Subcutaneous adipose tissue (tissue), 4 donors: Measurements from ENCODE around the gene EIPR1. TPM values are rescaled to one million over a fixed set of nuclear protein-coding genes. Genes with fewer than 3 reads are reported as not detected.

Experiments
- total RNA-seq, 4 donors: library from RNA; depleted of rRNA; stranded (reverse); fragments of >200 nt; gene quantifications; one replicate each; pipeline ENCODE4 v1.1.0, GENCODE V29; 2016
- TF ChIP-seq, protein P1 (sequence below): fragments of 450-650 bp; IDR thresholded peaks from one replicate; pipeline ENCODE4 v1.5.1; 2016; ENCODE audit warnings: low read depth, mild to moderate bottlenecking, control low read depth, antibody characterized with exemption, moderate library complexity

EIPR1 gene
- total RNA-seq, 4 donors from 2014 or later = 13.9 to 27.6 (median 16.1) TPM

DNA sequence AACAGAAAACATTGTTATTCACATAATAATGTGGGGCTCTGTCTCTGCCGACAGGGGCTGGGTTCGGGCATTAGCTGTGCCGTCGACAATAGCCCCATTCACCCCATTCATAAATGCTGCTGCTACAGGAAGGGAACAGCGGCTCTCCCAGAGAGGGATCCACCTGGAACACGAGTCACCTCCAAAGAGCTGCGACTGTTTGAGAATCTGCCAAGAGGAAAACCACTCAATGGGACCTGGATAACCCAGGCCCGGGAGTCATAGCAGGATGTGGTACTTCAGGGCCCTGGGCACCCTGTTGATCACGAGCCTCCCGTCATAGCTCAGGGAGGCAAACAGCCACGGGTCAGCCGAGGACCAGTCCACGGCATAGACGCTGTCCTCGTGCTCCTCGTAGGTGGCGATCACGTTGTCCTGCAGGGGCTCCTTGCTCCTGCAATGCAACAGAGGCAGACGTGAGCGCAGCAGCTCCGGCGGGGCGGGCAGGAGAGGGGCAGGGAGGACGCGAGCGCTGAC is 188.5 kb downstream of the EIPR1 start:
- TF ChIP-seq, protein P1, sequence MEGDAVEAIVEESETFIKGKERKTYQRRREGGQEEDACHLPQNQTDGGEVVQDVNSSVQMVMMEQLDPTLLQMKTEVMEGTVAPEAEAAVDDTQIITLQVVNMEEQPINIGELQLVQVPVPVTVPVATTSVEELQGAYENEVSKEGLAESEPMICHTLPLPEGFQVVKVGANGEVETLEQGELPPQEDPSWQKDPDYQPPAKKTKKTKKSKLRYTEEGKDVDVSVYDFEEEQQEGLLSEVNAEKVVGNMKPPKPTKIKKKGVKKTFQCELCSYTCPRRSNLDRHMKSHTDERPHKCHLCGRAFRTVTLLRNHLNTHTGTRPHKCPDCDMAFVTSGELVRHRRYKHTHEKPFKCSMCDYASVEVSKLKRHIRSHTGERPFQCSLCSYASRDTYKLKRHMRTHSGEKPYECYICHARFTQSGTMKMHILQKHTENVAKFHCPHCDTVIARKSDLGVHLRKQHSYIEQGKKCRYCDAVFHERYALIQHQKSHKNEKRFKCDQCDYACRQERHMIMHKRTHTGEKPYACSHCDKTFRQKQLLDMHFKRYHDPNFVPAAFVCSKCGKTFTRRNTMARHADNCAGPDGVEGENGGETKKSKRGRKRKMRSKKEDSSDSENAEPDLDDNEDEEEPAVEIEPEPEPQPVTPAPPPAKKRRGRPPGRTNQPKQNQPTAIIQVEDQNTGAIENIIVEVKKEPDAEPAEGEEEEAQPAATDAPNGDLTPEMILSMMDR = no peak

DNA sequence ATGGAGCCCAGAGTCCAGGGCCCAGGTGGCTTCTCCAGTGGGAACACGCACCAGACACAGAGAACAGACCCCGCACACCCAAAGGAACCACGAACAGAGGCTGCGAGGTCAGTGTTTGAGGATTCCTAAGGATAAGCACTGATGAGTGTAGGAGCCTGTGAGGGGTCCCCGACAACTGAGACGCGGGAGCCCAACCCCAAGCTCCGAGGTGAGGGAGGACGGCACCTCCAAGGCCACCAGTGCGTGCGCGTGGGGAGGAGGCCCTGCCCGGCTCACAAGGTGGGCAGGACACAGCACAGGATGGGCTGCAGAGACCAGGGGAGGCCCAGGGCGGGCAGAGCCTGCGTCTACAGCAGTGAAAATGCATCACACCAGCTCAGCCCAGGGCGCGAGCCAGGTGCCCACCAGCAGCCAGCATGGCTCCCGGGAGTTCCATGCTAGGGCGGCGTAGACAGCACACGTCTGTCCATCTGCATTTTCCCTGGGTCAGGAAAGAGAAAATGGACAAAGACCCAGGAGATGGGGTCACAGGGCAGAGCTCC is 189.1 kb downstream of the EIPR1 start:
- TF ChIP-seq, protein P1 = no peak

DNA sequence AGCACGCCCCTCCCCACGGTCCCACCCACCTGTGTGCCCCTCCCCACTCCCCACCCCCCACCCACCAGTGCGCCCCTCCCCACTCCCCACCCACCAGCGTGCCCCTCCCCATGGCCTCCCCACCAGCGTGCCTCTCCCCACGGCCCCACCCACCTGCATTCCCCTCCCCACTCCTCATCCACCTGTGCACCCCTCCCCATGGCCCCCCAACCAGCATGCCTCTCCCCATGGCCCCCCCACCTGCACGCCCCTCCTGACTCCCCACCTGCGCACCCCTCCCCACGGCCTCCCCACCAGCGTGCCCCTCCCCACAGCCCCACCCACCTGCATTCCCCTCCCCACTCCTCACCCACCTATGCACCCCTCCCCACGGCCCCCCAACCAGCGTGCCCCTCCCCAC is 190.2 kb downstream of the EIPR1 start:
- TF ChIP-seq, protein P1 = no peak

DNA sequence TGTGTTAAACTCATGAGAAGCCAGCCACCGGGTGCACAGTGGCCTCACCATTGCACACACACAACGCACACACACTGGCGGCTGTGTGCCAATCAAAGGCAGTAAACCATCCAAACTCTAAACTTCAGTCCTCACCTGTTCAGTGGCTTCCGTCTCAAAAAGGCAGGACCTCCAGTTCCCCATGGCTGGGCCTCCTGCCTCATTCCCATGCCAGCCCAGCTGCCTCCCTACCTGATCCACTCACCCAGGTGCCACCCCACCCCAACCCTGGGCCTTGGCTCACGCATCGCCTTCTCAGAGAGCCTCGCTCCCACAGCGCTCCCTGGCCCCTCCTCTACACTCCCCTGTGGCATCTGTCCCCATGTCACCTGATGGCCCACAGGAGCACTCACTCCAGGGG is 190.9 kb downstream of the EIPR1 start:
- TF ChIP-seq, protein P1 = no peak

DNA sequence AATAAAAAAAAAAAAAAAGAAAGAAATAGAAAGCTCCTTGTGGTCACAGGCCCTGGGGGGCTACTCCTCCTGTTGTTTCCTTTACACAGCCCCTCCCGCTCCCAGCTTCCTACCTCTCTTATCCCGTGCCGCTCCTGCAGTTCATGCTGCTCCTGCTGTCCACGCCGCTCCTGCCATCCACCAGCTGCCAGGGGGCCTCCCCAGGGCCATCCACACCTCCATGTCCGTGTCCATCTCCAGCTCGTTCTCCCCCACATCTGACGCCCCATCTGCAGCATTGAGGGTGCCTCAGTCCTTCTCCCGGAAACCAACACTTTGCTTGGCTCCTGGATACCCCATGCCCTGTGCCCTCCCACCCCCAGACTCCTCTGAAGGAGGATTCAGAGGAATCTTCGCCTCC is 191.7 kb downstream of the EIPR1 start:
- TF ChIP-seq, protein P1 = no peak

DNA sequence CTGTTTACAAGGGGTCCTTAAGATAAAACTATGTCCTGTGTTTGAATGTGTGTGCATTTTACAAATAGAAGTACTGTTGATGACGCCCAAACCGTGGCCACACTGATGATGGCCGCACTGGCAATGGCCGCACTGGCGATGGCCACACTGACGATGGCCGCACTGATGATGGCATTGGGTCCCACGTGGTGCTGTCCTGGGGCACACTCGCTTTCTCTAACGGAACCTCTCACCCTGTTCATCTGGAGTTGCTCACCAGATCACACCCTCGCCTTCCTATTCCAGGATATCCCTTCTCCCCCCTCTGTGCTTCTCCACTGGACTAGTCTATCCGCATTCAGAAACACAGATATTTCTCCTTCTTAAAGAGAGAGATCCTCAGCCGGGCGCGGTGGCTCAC is 192.4 kb downstream of the EIPR1 start:
- TF ChIP-seq, protein P1 = no peak

DNA sequence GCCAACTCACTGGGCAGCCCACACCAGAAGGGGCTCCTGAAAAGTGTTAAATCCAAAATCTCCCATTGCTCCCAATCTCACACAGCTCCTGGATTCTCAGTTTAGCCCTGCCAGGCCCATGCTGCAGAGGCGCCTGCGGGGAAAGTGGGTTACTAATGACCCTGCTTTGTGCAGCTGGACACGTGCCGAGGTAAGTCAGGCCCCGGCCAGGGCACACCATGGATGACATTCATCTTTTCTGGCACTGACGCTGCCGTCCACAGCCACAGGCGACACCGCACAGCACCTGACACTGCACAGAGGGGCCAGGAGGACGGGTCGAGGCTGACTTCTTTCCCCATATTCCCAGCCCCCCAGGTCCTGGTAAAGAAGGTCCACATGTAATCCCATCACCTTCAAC is 193.5 kb downstream of the EIPR1 start:
- TF ChIP-seq, protein P1 = no peak
